ENCODE results near the gene LEFTY1. TPM values are rescaled to one million over a fixed set of nuclear protein-coding genes. Genes with fewer than 3 reads are reported as not detected.

LEFTY1 gene
- total and polyA plus RNA-seq, 9 of the 15 experiments (the other 6 are each of a cell fraction or from before 2014, with no cell fraction given): 0.07 to 0.24 (median 0.17) TPM; not detected in 5

DNA sequence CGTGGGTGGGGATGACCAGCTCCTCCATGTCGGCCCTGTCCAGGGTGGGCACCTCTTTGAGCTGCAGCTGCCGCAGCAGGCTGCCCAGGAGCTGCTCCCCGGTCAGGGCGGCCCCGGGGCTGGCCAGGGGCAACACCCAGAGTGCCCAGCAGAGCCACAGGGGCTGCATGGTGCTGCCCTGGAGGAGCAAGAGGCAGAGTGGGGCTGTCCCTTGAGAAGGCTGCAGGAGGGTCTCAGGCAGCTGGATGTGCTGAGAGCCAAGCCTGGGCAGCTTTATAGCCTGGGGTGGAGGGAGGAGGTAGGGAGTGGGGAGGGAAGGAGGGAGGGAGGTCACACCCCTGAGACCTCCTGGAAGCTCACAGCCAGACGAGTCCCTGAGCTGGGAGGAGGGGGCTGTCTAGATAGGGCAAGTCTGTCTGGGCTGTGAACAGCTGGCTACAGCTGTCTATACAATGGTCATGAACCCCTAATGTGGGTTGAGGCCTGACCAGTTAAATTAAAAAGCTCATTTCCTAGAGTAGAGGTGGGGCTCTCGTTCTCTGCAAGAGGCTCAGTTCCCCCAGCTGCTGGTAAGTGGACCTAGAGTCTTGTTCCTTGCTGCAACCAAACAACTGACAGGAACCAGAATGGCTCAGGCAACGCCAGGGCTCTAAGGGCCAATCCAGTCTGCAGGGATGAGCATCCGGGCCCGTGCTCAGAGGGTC is at the start of gene LEFTY1 (continued):
- TF ChIP-seq NFIX (CRISPR knock-in tag; IDR thresholded peaks at IDR 0.05; ENCODE audit: low read depth) (no peak), E2F5 (CRISPR knock-in tag; IDR thresholded peaks at IDR 0.05) (no peak), TCF3 (CRISPR knock-in tag; IDR thresholded peaks at IDR 0.05) (no peak), MIER1 (IDR thresholded peaks at IDR 0.05; ENCODE audit: low read depth) (no peak), ZNF589 (CRISPR knock-in tag; IDR thresholded peaks at IDR 0.05; ENCODE audit: low read depth) (no peak)

GRCh38 chr1:225937048-225937968 is 48.4 kb upstream of the LEFTY1 start:
- WGBS (ENCODE audit: insufficient coverage, low coverage, missing lambda C conversion rate): 87% methylated on average over 20 of the region's 21 CpGs
- no peak overlapping the region for H3K4me3 ChIP-seq
- no peaks in the 10 kb centered on the region for H3K9me1 ChIP-seq (ENCODE audit: control insufficient read depth, insufficient read depth, low read length)
- no peak for TF ChIP-seq ZNF695 (CRISPR knock-in tag; IDR thresholded peaks at IDR 0.05)
- TF ChIP-seq, protein P1, sequence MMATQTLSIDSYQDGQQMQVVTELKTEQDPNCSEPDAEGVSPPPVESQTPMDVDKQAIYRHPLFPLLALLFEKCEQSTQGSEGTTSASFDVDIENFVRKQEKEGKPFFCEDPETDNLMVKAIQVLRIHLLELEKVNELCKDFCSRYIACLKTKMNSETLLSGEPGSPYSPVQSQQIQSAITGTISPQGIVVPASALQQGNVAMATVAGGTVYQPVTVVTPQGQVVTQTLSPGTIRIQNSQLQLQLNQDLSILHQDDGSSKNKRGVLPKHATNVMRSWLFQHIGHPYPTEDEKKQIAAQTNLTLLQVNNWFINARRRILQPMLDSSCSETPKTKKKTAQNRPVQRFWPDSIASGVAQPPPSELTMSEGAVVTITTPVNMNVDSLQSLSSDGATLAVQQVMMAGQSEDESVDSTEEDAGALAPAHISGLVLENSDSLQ (IDR thresholded peaks at IDR 0.05): 0 out of 2 replicates have a peak, but pooled peaks have one; percentile 17
- no peak for TF ChIP-seq MAX (CRISPR knock-in tag; IDR thresholded peaks at IDR 0.05)
- no peak for TF ChIP-seq ZNF239 (CRISPR knock-in tag; IDR thresholded peaks at IDR 0.05)
- no peak for TF ChIP-seq EP300 (IDR thresholded peaks at IDR 0.05; ENCODE audit: low read length)
- no peak for FAIRE-seq
- no peaks in the 10 kb centered on the region for H3K9me3 ChIP-seq (replicated peaks; ENCODE audit: control insufficient read depth, insufficient read depth, low read depth, low read length)
- in situ Hi-C loops (cut with MboI): no loop called here
- ATAC-seq: no peak
- H3K9ac ChIP-seq (ENCODE audit: insufficient read depth in 1 of 2, low read depth in 2 of 2, low read length in 2 of 2): no peak overlapping the region
- H4K20me1 ChIP-seq (replicated peaks; ENCODE audit: control insufficient read depth, insufficient read depth, low read length): no peaks in the 10 kb centered on the region
- H3K4me2 ChIP-seq (ENCODE audit: insufficient read depth, low read length): no peak overlapping the region
- ChIA-PET POLR2A (interaction anchor here (0.6 to 1.9 kb wide), 7 partner anchors 9 to 492 kb away, joined by 3 to 10 read pairs (median 4); no protein-coding TSS in a partner anchor), CTCF (ENCODE audit: low intra/inter-chr PET ratio) (no interaction called here)
- H3K27ac ChIP-seq (ENCODE audit: extremely low read depth, low read depth, low read length): no peak overlapping the region
- H2AFZ ChIP-seq (ENCODE audit: low read depth, low read length): peak overlapping the region; percentile 70
- no peak for DNase-seq (ENCODE audit: extremely low read depth in 1 of 4, low spot score in 3 of 4)
- intact Hi-C loops (cut with micrococcal nuclease): no loop called here
- no TSS peak for BruUV-seq (replicated peaks)
- no peaks in the 10 kb centered on the region for H3K27me3 ChIP-seq (ENCODE audit: control insufficient read depth in 2 of 2, insufficient read depth in 2 of 2, low read length in 2 of 2)
- H3K79me2 ChIP-seq (ENCODE audit: control insufficient read depth, insufficient read depth, low read length): no peaks in the 10 kb centered on the region
- no peaks in the 10 kb centered on the region for H3K36me3 ChIP-seq (ENCODE audit: control insufficient read depth, insufficient read depth, low read length)
- H3K4me1 ChIP-seq (replicated peaks in 1 of 2; ENCODE audit: control insufficient read depth in 2 of 2, insufficient read depth in 2 of 2, low read length in 2 of 2): peaks cover 7 to 21% of the 10 kb centered on the region in 2 experiments; a peak in 4 of 5 replicates

All from K562 (cell line).